HEK293T (cell line): ENCODE data around the gene KIF1C.

Source experiments
- ARNT ChIP-seq: fragments of 450-650 bp; IDR thresholded peaks from 2 replicates; pipeline ENCODE4 v1.6.1; 2017; ENCODE audit warnings: mild to moderate bottlenecking
- BHLHE40 ChIP-seq: fragments of 450-650 bp; IDR thresholded peaks from 2 replicates; pipeline ENCODE4 v1.6.1; 2016; ENCODE audit warnings: mild to moderate bottlenecking, moderate library complexity, borderline replicate concordance
- CTBP1 ChIP-seq: fragments of 450-650 bp; IDR thresholded peaks from 2 replicates; pipeline ENCODE4 v1.6.1; 2016; ENCODE audit warnings: borderline replicate concordance
- ELF4 ChIP-seq: fragments of 450-650 bp; IDR thresholded peaks from 2 replicates; pipeline ENCODE4 v1.6.1; 2017; ENCODE audit warnings: antibody characterized with exemption
- FOXA1 ChIP-seq: fragments of 450-650 bp; IDR thresholded peaks from 2 replicates; pipeline ENCODE4 v1.6.1; 2016; ENCODE audit warnings: mild to moderate bottlenecking
- FOXK2 ChIP-seq: fragments of 450-650 bp; IDR thresholded peaks from 2 replicates; pipeline ENCODE4 v1.6.1; 2016; ENCODE audit warnings: mild to moderate bottlenecking
- FOXM1 ChIP-seq: fragments of 450-650 bp; IDR thresholded peaks from 2 replicates; pipeline ENCODE4 v1.6.1; 2017; ENCODE audit warnings: mild to moderate bottlenecking, borderline replicate concordance
- LEF1 ChIP-seq: fragments of 450-650 bp; IDR thresholded peaks from 2 replicates; pipeline ENCODE4 v1.6.1; 2017; ENCODE audit warnings: mild to moderate bottlenecking, borderline replicate concordance
- NFRKB ChIP-seq: fragments of 450-650 bp; IDR thresholded peaks from 2 replicates; pipeline ENCODE4 v1.6.1; 2016; ENCODE audit warnings: mild to moderate bottlenecking, moderate library complexity
- SP1 ChIP-seq: fragments of 450-650 bp; IDR thresholded peaks from 2 replicates; pipeline ENCODE4 v1.6.1; 2017
- SUZ12 ChIP-seq: fragments of 450-650 bp; IDR thresholded peaks from 2 replicates; pipeline ENCODE4 v1.6.1; 2016; ENCODE audit warnings: mild to moderate bottlenecking
- TARDBP ChIP-seq: fragments of 450-650 bp; IDR thresholded peaks from 2 replicates; pipeline ENCODE4 v1.6.1; 2016
- ZNF384 ChIP-seq: fragments of 450-650 bp; IDR thresholded peaks from 2 replicates; pipeline ENCODE4 v1.6.1; 2016
- TF ChIP-seq, protein P1 (sequence below): fragments of 450-650 bp; IDR thresholded peaks from 2 replicates; pipeline ENCODE4 v1.6.1; 2016

GRCh38 chr17:5069724-5070123 lies 72.0 kb downstream of the KIF1C start:
- TF ChIP-seq SP1: no peak
- TF ChIP-seq NFRKB: no peak
- no peak for TF ChIP-seq SUZ12
- TF ChIP-seq BHLHE40: no peak
- no peak for TF ChIP-seq ZNF384
- no peak for TF ChIP-seq FOXK2
- TF ChIP-seq, protein P1, sequence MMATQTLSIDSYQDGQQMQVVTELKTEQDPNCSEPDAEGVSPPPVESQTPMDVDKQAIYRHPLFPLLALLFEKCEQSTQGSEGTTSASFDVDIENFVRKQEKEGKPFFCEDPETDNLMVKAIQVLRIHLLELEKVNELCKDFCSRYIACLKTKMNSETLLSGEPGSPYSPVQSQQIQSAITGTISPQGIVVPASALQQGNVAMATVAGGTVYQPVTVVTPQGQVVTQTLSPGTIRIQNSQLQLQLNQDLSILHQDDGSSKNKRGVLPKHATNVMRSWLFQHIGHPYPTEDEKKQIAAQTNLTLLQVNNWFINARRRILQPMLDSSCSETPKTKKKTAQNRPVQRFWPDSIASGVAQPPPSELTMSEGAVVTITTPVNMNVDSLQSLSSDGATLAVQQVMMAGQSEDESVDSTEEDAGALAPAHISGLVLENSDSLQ: no peak
- TF ChIP-seq FOXA1: no peak
- TF ChIP-seq ELF4: no peak
- TF ChIP-seq FOXM1: no peak
- TF ChIP-seq LEF1: no peak
- no peak for TF ChIP-seq TARDBP
- no peak for TF ChIP-seq ARNT
- no peak for TF ChIP-seq CTBP1
